SKM-1 (cell line): Measurements from ENCODE around the gene HNRNPUL1.
A peak's percentile ranks its signal among the peaks of the same experiment; 100 is the strongest.
"Not testable (repeated sequence)": the region's sequence is repeated elsewhere in the genome, so short reads cannot be mapped to it uniquely, and the experiment has no call there.

Source experiments
- DNase-seq: peaks from one replicate; lab custom pipeline; 2025; ENCODE audit not compliant: unreplicated experiment; lab: John Stamatoyannopoulos, UW

Gene HNRNPUL1

GRCh38 chr19:41324231-41324702 lies 60.1 kb downstream of the HNRNPUL1 start:
- no peak for DNase-seq

GRCh38 chr19:41324921-41325639 lies 60.9 kb downstream of the HNRNPUL1 start:
- no peak for DNase-seq

DNA sequence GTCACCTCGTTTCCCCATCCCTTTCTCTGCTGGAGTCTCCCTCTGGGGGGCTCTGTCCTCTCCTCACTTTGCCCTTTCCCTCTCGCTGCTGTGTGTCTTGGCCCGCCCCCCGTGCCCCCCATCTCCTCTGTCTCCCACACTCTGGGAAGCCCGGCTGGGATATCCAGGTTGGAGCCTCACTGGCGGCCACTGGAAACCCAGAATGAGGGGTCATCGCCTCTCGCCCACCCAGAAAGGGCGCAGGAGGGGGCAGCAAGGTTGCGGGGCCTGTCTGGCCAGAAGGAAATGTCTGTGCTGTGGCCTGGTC lies 61.4 kb downstream of the HNRNPUL1 start:
- DNase-seq, result no peak

GRCh38 chr19:41325947-41326706 lies 62.0 kb downstream of the HNRNPUL1 start:
- DNase-seq, result no peak

DNA sequence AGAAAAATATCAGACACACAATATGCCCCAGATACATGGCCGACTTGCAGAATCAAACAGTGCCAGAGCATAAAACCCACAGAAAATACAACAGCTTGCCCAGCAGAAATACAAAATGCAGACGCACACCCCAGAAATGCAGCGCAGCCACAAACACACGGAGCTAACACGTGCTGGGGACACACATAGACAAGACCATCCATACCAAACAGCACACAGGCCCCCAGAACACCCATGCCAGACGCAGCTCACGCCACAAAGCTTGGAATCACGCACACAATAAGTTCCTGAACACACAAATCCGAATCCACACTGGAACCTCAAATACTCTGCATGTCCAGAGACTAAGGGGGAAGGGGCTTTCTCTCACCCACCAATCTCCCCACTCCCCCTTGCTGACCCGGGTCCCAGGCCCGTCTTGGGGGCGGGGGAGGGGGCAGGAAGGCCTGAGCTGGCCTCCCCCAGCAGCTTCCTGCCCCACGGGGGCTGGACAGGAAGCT lies 63.0 kb downstream of the HNRNPUL1 start:
- no peak for DNase-seq

- peak; percentile 83 for DNase-seq
These were observed 63.5 kb downstream of the HNRNPUL1 start for GRCh38 chr19:41327576-41328156.

GRCh38 chr19:41328157-41328841 lies 64.1 kb downstream of the HNRNPUL1 start:
- DNase-seq, result peak; percentile 54

DNA sequence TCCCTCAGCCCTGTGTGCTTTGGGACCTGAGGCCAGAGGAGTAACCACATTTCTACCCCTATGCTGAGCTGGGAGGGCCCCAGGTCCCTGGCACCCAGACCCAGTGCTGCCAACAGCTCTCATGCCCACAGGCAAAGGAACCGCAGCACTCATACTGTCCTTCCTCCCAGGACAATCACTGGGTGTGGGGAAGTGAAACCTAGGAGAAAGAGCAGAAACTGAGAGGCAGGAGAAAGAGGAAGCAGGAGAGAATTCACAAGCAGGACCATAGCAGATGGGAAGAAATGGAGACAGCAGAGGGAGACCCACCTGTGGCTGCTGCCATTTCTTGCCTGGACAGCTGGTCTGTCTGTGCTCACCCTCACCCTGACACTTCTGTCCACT lies 64.7 kb downstream of the HNRNPUL1 start:
- DNase-seq, result peak; percentile 62

GRCh38 chr19:41330481-41330880 lies 66.3 kb downstream of the HNRNPUL1 start:
- DNase-seq, result no peak

- DNase-seq, result no peak
These were observed 66.9 kb downstream of the HNRNPUL1 start for GRCh38 chr19:41330946-41331678.

DNA sequence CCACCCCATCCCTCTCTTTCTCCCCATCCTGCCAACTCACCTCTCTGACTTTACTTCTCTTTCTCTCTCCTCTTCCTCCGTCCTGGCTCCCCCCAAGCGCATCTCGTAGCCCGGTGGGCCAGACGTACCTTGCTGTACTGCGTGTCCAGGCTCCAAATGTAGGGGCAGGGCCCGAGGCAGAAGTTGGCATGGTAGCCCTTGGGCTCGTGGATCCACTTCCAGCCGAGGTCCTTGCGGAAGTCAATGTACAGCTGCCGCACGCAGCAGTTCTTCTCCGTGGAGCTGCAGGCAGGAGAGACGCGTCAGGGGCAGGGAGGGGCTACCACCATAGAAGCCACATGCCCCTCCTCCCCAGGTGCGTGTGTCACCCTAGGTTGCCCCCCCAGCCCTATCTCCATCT lies 67.8 kb downstream of the HNRNPUL1 start:
- no peak for DNase-seq

DNA sequence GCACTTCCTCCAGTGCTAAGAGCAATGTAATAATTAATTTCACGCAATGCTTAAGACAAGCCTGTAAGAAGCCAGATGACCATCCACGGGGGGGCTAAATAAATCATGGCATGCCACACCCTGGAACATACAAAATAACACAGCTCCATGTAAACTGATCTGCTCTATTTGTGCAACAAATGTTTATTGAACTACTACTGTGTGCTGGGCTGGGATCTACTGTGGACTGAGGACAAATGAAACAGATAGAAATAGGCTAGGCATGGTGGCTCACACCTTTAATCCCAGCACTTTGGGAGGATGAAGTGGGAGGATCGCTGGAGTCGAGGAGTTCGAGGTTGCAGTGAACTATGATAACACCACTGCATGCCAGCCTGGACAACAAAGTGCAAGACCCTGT lies 68.3 kb downstream of the HNRNPUL1 start:
- DNase-seq, result no peak

DNA sequence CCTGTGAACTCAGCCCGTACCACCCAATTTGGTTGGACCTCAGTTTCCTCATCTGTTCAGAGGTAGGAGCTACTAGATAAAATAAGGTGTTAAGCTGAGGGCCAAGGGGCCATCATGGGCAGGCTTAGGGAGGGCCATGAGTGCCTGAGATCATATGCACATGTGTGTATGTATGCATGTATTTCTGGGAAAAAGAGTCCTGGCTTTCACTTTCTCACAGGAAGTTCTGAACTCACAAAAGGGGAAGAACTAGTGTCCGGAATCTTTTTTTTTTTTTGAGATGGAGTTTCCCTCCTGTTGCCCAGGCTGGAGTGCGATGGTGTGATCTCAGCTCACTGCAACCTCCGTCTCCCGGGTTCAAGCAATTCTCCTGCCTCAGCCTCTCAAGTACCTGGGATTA lies 70.6 kb downstream of the HNRNPUL1 start:
- DNase-seq, result no peak

DNA sequence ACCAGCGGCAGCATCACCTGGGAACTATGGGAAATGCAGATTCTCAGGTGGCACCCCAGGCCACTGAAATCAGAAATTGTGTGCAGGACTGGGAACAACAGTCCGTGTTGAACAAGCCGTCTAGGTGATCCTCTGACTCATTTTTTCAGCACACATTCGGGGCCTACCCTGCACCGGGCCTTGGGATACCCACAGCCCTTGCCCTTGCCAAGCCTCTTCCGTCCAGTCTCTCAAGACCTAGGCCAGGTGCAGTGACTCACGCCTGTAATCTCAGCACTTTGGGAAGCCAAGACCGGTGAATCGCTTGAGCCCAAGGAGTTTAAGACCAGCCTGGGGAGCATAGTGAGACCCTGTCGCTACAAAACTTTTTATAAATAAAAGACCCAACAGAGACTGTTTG lies 71.3 kb downstream of the HNRNPUL1 start:
- DNase-seq, result no peak

DNA sequence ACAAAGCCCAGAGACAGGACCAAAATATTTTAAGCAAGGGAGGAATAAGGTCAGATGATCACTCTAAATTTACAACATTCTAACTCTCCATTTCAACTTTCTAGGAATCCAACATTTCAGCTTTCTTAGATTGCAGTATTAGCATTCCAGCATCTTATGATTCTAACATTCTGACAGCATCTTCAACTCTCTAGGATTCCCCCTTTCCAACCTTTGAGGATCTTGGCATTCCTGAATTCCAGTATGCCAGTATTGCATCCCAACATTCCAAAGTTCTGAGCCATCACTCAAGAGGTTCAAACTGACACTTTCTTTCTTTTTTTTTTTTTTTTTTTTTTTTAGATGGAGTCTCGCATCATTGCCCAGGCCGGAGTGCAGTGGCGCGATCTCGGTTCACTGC lies 75.8 kb downstream of the HNRNPUL1 start:
- DNase-seq, result no peak

DNA sequence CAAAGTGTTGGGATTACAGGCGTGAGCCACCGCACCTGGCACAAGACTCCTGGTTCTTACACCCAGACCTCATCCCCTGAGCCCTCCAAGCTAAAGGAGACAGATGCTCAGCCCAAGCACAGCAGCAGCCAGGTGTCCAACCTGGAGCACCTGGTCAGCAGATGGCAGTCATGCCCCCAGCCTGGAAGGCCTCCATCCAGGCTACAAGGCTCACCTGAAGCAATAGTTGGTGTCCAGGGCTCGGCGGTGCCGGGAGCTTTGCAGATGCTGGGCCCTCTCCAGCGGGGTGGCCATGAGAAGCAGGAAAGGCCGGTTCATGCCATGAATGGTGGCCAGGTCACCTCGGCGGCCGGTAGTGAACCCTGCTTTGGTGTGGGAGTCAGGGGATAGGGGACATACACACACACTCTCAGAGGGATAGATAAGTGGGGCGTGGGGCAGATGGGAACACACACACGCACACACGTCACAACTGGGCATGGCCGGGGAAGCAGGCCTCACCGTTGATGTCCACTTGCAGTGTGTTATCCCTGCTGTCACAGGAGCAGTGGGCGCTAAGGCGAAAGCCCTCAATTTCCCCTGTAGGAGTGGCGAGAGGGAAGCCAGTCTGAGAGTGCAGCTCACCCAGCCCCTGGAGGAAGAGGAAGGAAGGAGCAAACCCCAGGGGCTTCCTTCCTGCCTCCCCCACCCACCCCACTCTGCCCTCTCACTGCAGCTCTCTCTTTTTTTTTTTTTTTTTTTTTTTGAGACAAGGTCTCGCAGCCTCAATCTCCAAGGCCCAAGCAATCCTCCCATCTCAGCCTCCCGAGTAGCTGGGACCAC lies 77.7 kb downstream of the HNRNPUL1 start:
- no peak for DNase-seq

DNA sequence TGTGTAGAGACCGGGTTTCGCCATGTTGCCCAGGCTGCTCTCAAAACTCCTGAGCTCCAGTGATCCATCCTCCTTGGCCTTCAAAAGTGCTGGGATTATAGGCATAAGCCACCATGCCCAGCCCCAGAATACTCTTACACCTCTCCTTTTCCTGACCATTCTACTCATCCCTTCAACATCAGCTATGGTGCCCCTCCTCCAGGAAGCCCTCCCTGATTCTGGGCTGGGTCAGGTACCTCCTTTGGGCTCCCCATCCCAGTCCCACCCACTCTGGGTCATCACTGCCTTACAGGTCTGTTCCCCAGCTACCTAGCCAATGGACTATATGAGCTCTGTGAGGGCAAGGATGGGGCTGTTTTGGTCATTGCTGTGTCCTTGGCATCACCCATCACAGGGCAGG lies 80.0 kb downstream of the HNRNPUL1 start:
- no peak for DNase-seq

GRCh38 chr19:41346916-41347315 lies 82.7 kb downstream of the HNRNPUL1 start:
- DNase-seq, result not testable (repeated sequence)

GRCh38 chr19:41350735-41351338 lies 86.7 kb downstream of the HNRNPUL1 start:
- DNase-seq, result no peak
